Adrenal gland (tissue), 12 donors: ENCODE measurements around the gene XYLT1. TPM values are rescaled to one million over a fixed set of nuclear protein-coding genes. Genes with fewer than 3 reads are reported as not detected.

Source experiments
- DNase-seq, 7 donors: peaks; one replicate each; pipeline ENCODE4 v3.0.0-alpha.2; 2019 to 2020
- H3K27ac ChIP-seq, 5 donors: fragments of 200-600 bp; sonication (generic) in 4 of 5; 1 replicate in 3 of 5; 2 replicates in 2 of 5; pipeline versions ENCODE4 v1.5.1 to v1.8.0; 2016 to 2020; ENCODE audit warnings: mild to moderate bottlenecking in 1 of 5
- H3K27me3 ChIP-seq: fragments of 200-600 bp; 2 replicates; pipeline ENCODE4 v1.8.0; 2021
- H3K36me3 ChIP-seq, 2 donors: fragments of 200-600 bp; replicated peaks in 1 of 2; 1 replicate in 1 of 2; 2 replicates in 1 of 2; pipeline versions ENCODE4 v1.5.1 to v1.8.0; 2018 to 2022
- H3K4me1 ChIP-seq, 2 donors: fragments of 200-600 bp; replicated peaks in 1 of 2; 1 replicate in 1 of 2; 2 replicates in 1 of 2; pipeline versions ENCODE4 v1.5.1 to v1.8.0; 2018 to 2021
- H3K4me3 ChIP-seq, 4 donors: fragments of 200-600 bp; sonication (generic) in 3 of 4; one replicate each; pipeline ENCODE4 v1.5.1; 2016 to 2018
- H3K9me3 ChIP-seq, 3 donors: fragments of 200-600 bp; sonication (generic) in 1 of 3; replicated peaks in 1 of 3; 1 replicate in 2 of 3; 2 replicates in 1 of 3; pipeline versions ENCODE4 v1.5.1 to v1.8.0; 2016 to 2021
- CTCF ChIP-seq, 6 experiments: fragments of 450-650 bp in 4 of 6; fragments of 200-600 bp in 2 of 6; sonication (generic) in 1 of 6; IDR thresholded peaks; 1 replicate in 5 of 6; 2 replicates in 1 of 6; pipeline versions ENCODE4 v1.5.1 to v1.8.0; 2016 to 2021; ENCODE audit warnings: antibody characterized with exemption in 6 of 6, mild to moderate bottlenecking in 2 of 6, moderate library complexity in 1 of 6
- POLR2A ChIP-seq, 2 donors: fragments of 450-650 bp; IDR thresholded peaks; one replicate each; pipeline ENCODE4 v1.6.1; 2017; ENCODE audit warnings: antibody characterized with exemption in 2 of 2, mild to moderate bottlenecking in 2 of 2, moderate library complexity in 1 of 2
- WGBS, 4 donors: extraction: QIAGEN DNeasy Blood & Tissue Kit in 2 of 4; methylation state at CpG; one replicate each; pipeline versions ENCODE4 v1.1.5 to v1.1.7; 2013 to 2017; 5-methylcytosine and 5-hydroxymethylcytosine counted together
- intact Hi-C, 2 donors: fragments of 100-400 bp; cut with DNase I; formaldehyde crosslinking; loops; one replicate each; pipeline versions ENCODE4 v1.14.1 to v1.15.0; 2022 to 2023
- polyA plus RNA-seq, 3 donors: library from polyadenylated mRNA; stranded (reverse); fragments of 200-250 nt in 2 of 3; fragments of 350-450 nt in 1 of 3; fragmentation: Illumina TruSeq in 1 of 3; extraction: RNeasy Lipid Tissue Mini Kit (QIAGEN cat#74804) in 1 of 3; gene quantifications; one replicate each; pipeline ENCODE4 v1.2.3, GENCODE V29; 2013 to 2014
- total RNA-seq, 9 donors: library from RNA; depleted of rRNA in 4 of 9; stranded (reverse); fragments of >200 nt in 4 of 9; fragments of 120-200 nt in 1 of 9; fragmentation: NEBNext Ultra II Directional in 1 of 9; extraction: Animal tissue kit (Norgen Biotek cat#: 25700) in 1 of 9; gene quantifications; one replicate each; pipeline versions ENCODE4 v1.1.0 to v1.2.4, GENCODE V29; 2013 to 2023
- donor health status: healthy with polysubstance abuse.
- donor health status: Bipolar disorder and iron deficiency.
- donor health status: DM: yes; HTN: yes; CAD: no.
- donor health status: DM: no; HTN: no; CAD: no.
- donor health status: DM: no; HTN: no; CAD: no.
- donor health status: DM: yes; HTN: yes; CAD: no.

Gene XYLT1
- total and polyA plus RNA-seq, 12 donors, result 1.3 to 67.6 (median 16.8) TPM

GRCh38 chr16:17387256-17387655, 83.5 kb downstream of the XYLT1 start:
- H3K27ac ChIP-seq, result no peak overlapping the region
- no peaks in the 10 kb centered on the region for H3K36me3 ChIP-seq
- no peaks in the 10 kb centered on the region for H3K27me3 ChIP-seq
- no peak for DNase-seq
- H3K4me3 ChIP-seq, result no peak overlapping the region
- WGBS, 4 donors, result 86 to 92% (median 90%) methylated on average over 4 of the region's 4 CpGs
- TF ChIP-seq CTCF (IDR thresholded peaks at IDR 0.05), result no peak
- TF ChIP-seq POLR2A (IDR thresholded peaks at IDR 0.05), result no peak
- no peaks in the 10 kb centered on the region for H3K9me3 ChIP-seq
- intact Hi-C loops, result no loop called here
- H3K4me1 ChIP-seq, result peaks cover 0 to 24% of the 10 kb centered on the region in 2 donors

- Histone ChIP-seq H3K27me3 (no peaks in the 10 kb centered on the region), H3K4me1 (peaks cover 0 to 25% of the 10 kb centered on the region in 2 donors)
- intact Hi-C loops, result no loop called here
Measured at GRCh38 chr16:17386229-17386628, 84.5 kb downstream of the XYLT1 start.

GRCh38 chr16:17384471-17384870, 86.3 kb downstream of the XYLT1 start:
- Histone ChIP-seq H3K4me1 (peaks cover 0 to 38% of the 10 kb centered on the region in 2 donors), H3K4me3 (no peak overlapping the region), H3K36me3 (no peaks in the 10 kb centered on the region), H3K9me3 (no peaks in the 10 kb centered on the region), H3K27me3 (no peaks in the 10 kb centered on the region), H3K27ac (no peak overlapping the region)
- no peak for TF ChIP-seq POLR2A (IDR thresholded peaks at IDR 0.05)
- TF ChIP-seq CTCF (IDR thresholded peaks at IDR 0.05), result no peak
- no peak for DNase-seq
- intact Hi-C loops, result no loop called here
- 64 to 76% (median 71%) methylated on average over 5 of the region's 5 CpGs for WGBS, 4 donors

More at GRCh38 chr16:17386229-17386628, 84.5 kb downstream of the XYLT1 start:
- DNase-seq, result no peak
- Histone ChIP-seq H3K27ac (no peak overlapping the region), H3K9me3 (no peaks in the 10 kb centered on the region), H3K36me3 (no peaks in the 10 kb centered on the region), H3K4me3 (no peak overlapping the region)
- 63 to 88% (median 76%) methylated on average over 3 of the region's 3 CpGs for WGBS, 4 donors
- no peak for TF ChIP-seq CTCF (IDR thresholded peaks at IDR 0.05)
- no peak for TF ChIP-seq POLR2A (IDR thresholded peaks at IDR 0.05)

GRCh38 chr16:17382949-17383863, 87.6 kb downstream of the XYLT1 start:
- WGBS, 4 donors, result 48 to 54% (median 53%) methylated on average over 12 to 14 of the region's 14 CpGs

More at GRCh38 chr16:17382949-17383863, 87.6 kb downstream of the XYLT1 start:
- intact Hi-C loops, result no loop called here
- TF ChIP-seq POLR2A (IDR thresholded peaks at IDR 0.05), result no peak
- no peak for TF ChIP-seq CTCF (IDR thresholded peaks at IDR 0.05)
- H3K27me3 ChIP-seq, result no peaks in the 10 kb centered on the region
- peaks cover 11 to 51% of the 10 kb centered on the region in 2 donors for H3K4me1 ChIP-seq
- H3K9me3 ChIP-seq, result no peaks in the 10 kb centered on the region
- H3K27ac ChIP-seq, result peak overlapping the region in 2 of 5 donors; percentile 3 to 57
- no peaks in the 10 kb centered on the region for H3K36me3 ChIP-seq
- H3K4me3 ChIP-seq, result no peak overlapping the region
- DNase-seq, result no peak
